ENCODE measurements around the gene MRPL14.

DNA sequence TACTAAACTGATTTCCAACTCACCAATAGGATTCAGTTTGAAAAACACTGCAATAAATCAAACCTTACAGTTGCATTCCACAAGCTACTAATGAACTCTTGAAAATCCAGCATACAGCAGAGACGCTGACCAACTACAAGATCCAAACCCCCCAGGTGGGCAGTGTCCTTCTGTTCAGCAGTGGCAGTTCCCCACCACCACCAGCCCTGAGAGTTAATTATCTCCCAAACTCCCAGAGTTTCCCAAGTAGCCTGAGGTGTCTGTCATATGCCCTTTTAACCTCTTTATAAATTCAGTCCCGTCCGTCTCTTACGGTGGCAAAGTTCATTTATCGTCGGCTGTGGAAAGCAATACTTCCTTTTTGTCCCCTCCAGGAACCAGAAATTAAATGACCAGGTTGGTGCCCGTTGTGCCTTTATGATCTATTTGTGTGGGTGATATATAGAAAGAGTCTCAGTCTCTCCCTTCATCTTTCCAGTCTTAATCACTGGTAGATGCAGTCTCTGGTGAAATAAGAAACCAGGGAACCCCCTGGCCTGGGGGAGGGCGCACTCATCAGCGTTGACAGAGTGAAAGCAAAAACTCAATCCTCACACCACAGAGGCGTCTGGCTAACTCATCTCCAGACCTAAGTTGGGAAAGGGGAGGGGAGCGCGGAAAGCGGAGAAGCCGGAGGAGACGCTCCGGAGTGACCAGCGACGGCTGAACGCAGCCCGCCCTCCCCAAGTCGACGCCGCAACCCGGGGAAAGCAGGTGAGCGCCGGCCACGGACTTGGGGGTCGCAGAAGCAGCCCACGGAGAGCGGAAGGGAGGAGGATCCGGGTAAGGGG lies 717 bp downstream of the MRPL14 start:
- TF ChIP-seq, protein P1, sequence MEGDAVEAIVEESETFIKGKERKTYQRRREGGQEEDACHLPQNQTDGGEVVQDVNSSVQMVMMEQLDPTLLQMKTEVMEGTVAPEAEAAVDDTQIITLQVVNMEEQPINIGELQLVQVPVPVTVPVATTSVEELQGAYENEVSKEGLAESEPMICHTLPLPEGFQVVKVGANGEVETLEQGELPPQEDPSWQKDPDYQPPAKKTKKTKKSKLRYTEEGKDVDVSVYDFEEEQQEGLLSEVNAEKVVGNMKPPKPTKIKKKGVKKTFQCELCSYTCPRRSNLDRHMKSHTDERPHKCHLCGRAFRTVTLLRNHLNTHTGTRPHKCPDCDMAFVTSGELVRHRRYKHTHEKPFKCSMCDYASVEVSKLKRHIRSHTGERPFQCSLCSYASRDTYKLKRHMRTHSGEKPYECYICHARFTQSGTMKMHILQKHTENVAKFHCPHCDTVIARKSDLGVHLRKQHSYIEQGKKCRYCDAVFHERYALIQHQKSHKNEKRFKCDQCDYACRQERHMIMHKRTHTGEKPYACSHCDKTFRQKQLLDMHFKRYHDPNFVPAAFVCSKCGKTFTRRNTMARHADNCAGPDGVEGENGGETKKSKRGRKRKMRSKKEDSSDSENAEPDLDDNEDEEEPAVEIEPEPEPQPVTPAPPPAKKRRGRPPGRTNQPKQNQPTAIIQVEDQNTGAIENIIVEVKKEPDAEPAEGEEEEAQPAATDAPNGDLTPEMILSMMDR (conservative IDR thresholded peaks at IDR 0.05; ENCODE audit: low read length), result no peak
- no peak for TF ChIP-seq EZH2phosphoT487 (IDR thresholded peaks at IDR 0.05; ENCODE audit: borderline replicate concordance, low read depth, low read length)

Data from OCI-LY7 (cell line).